Mesendoderm (in vitro differentiated cells): ENCODE data around the gene PNPT1.

Source experiments
- DNase-seq: peaks from one replicate; pipeline ENCODE4 v3.0.0; 2013
- H2AK5ac ChIP-seq: 2 replicates; pipeline ENCODE4 v1.6.1; 2013; ENCODE audit warnings: low read length, inconsistent platforms
- H2BK120ac ChIP-seq: 2 replicates; pipeline ENCODE4 v1.6.1; 2013; ENCODE audit warnings: low read depth, mild to moderate bottlenecking, low read length, moderate library complexity, mixed read lengths
- H2BK15ac ChIP-seq: replicated peaks from 2 replicates; pipeline ENCODE4 v1.6.1; 2013; ENCODE audit warnings: low read depth, mild to moderate bottlenecking, moderate library complexity
- H2BK5ac ChIP-seq: 2 replicates; pipeline ENCODE4 v1.6.1; 2013; ENCODE audit warnings: low read length, inconsistent platforms
- H3K18ac ChIP-seq: 2 replicates; pipeline ENCODE4 v1.6.1; 2013; ENCODE audit warnings: mild to moderate bottlenecking, low read length, mixed read lengths
- H3K23ac ChIP-seq: one replicate; pipeline ENCODE4 v1.6.1; 2013; ENCODE audit warnings: low read length
- H3K27ac ChIP-seq: 2 replicates; pipeline ENCODE4 v1.5.1; 2013; ENCODE audit warnings: low read depth, mild to moderate bottlenecking, inconsistent platforms, low read length, moderate library complexity
- H3K27me3 ChIP-seq: 2 replicates; pipeline ENCODE4 v1.6.1; 2013; ENCODE audit warnings: low read length, control low read depth, mild to moderate bottlenecking, inconsistent platforms; ENCODE audit not compliant: insufficient read depth, poor library complexity
- H3K36me3 ChIP-seq: 2 replicates; pipeline ENCODE4 v1.6.1; 2013; ENCODE audit warnings: low read length, inconsistent platforms; ENCODE audit not compliant: control insufficient read depth, insufficient read depth
- H3K4ac ChIP-seq: one replicate; pipeline ENCODE4 v1.6.1; 2013; ENCODE audit warnings: low read depth, mild to moderate bottlenecking, low read length, moderate library complexity
- H3K4me1 ChIP-seq: 2 replicates; pipeline ENCODE4 v1.6.1; 2013; ENCODE audit warnings: low read depth, low read length, inconsistent platforms; ENCODE audit not compliant: control insufficient read depth
- H3K4me2 ChIP-seq: 2 replicates; pipeline ENCODE4 v1.6.1; 2013; ENCODE audit warnings: low read length
- H3K4me3 ChIP-seq: 2 replicates; pipeline ENCODE4 v1.5.1; 2013; ENCODE audit warnings: mild to moderate bottlenecking, low read length
- H3K56ac ChIP-seq: one replicate; pipeline ENCODE4 v1.6.1; 2013; ENCODE audit warnings: low read length
- H3K79me1 ChIP-seq: 2 replicates; pipeline ENCODE4 v1.6.1; 2013; ENCODE audit warnings: low read length, inconsistent platforms
- H3K79me2 ChIP-seq: 2 replicates; pipeline ENCODE4 v1.6.1; 2013; ENCODE audit warnings: mild to moderate bottlenecking, low read length; ENCODE audit not compliant: control insufficient read depth, insufficient read depth
- H3K9ac ChIP-seq: 2 replicates; pipeline ENCODE4 v1.6.1; 2013; ENCODE audit warnings: low read length, inconsistent platforms
- H4K5ac ChIP-seq: one replicate; pipeline ENCODE4 v1.6.1; 2013; ENCODE audit warnings: low read length
- H4K8ac ChIP-seq: one replicate; pipeline ENCODE4 v1.6.1; 2013; ENCODE audit warnings: low read depth, mild to moderate bottlenecking, control low read depth, low read length, moderate library complexity
- WGBS: extraction: QIAGEN DNeasy Blood & Tissue Kit; methylation state at CpG from one replicate; pipeline ENCODE4 v1.1.7; 2013; ENCODE audit warnings: low lambda C conversion rate, missing lambda C conversion rate; ENCODE audit not compliant: insufficient coverage; ENCODE audit errors: extremely low coverage; 5-methylcytosine and 5-hydroxymethylcytosine counted together

Gene PNPT1

GRCh38 chr2:55732854-55733253, 39.2 kb upstream of the PNPT1 start:
- Histone ChIP-seq H2BK5ac (no peak overlapping the region), H3K79me1 (no peaks in the 10 kb centered on the region), H3K56ac (no peak overlapping the region), H3K4me2 (no peak overlapping the region), H3K27ac (no peak overlapping the region), H3K36me3 (no peaks in the 10 kb centered on the region), H3K23ac (no peak overlapping the region), H3K4ac (no peak overlapping the region), H3K27me3 (no peaks in the 10 kb centered on the region), H3K4me1 (no peaks in the 10 kb centered on the region), H2BK15ac (no peak overlapping the region), H4K5ac (no peak overlapping the region), H3K4me3 (no peak overlapping the region), H3K9ac (no peak overlapping the region), H3K79me2 (no peaks in the 10 kb centered on the region), H4K8ac (no peak overlapping the region), H2BK120ac (no peak overlapping the region), H2AK5ac (no peak overlapping the region), H3K18ac (no peak overlapping the region)
- no peak for DNase-seq
- no CpG with 5 or more reads among the region's 4 CpGs for WGBS

GRCh38 chr2:55729136-55729685, 35.6 kb upstream of the PNPT1 start:
- Histone ChIP-seq H3K36me3 (no peaks in the 10 kb centered on the region), H3K18ac (no peak overlapping the region), H4K5ac (no peak overlapping the region), H3K79me1 (no peaks in the 10 kb centered on the region), H3K23ac (no peak overlapping the region), H2BK120ac (no peak overlapping the region), H3K79me2 (no peaks in the 10 kb centered on the region), H3K9ac (no peak overlapping the region), H3K4me2 (no peak overlapping the region), H3K4ac (no peak overlapping the region), H2BK15ac (no peak overlapping the region), H4K8ac (no peak overlapping the region), H3K27me3 (no peaks in the 10 kb centered on the region), H2AK5ac (no peak overlapping the region), H3K56ac (no peak overlapping the region), H2BK5ac (no peak overlapping the region), H3K4me3 (no peak overlapping the region), H3K27ac (no peak overlapping the region), H3K4me1 (no peaks in the 10 kb centered on the region)
- no CpG with 5 or more reads among the region's 1 CpG for WGBS
- no peak for DNase-seq

GRCh38 chr2:55721596-55722215, 28.1 kb upstream of the PNPT1 start:
- WGBS, result no CpG with 5 or more reads among the region's 5 CpGs
- no peak overlapping the region for H3K18ac ChIP-seq

GRCh38 chr2:55720417-55720816, 26.8 kb upstream of the PNPT1 start:
- Histone ChIP-seq H2AK5ac (no peak overlapping the region), H4K5ac (no peak overlapping the region), H3K27me3 (no peaks in the 10 kb centered on the region), H3K18ac (no peak overlapping the region), H3K79me1 (no peaks in the 10 kb centered on the region), H2BK15ac (no peak overlapping the region), H2BK120ac (no peak overlapping the region), H3K9ac (no peak overlapping the region), H3K36me3 (no peaks in the 10 kb centered on the region), H3K4me1 (no peaks in the 10 kb centered on the region), H3K4me3 (no peak overlapping the region), H2BK5ac (no peak overlapping the region), H3K23ac (no peak overlapping the region), H3K27ac (no peak overlapping the region), H3K4me2 (no peak overlapping the region), H3K79me2 (no peaks in the 10 kb centered on the region), H3K56ac (no peak overlapping the region), H4K8ac (no peak overlapping the region), H3K4ac (no peak overlapping the region)
- 100% methylated on average over 1 of the region's 11 CpGs for WGBS
- DNase-seq, result no peak

More at GRCh38 chr2:55721596-55722215, 28.1 kb upstream of the PNPT1 start:
- Histone ChIP-seq H3K4ac (no peak overlapping the region), H3K27ac (no peak overlapping the region), H4K8ac (no peak overlapping the region), H3K4me3 (no peak overlapping the region), H3K4me2 (no peak overlapping the region), H4K5ac (no peak overlapping the region), H3K23ac (no peak overlapping the region), H2BK120ac (no peak overlapping the region), H2AK5ac (no peak overlapping the region), H3K36me3 (no peaks in the 10 kb centered on the region), H2BK15ac (no peak overlapping the region), H2BK5ac (no peak overlapping the region), H3K56ac (no peak overlapping the region), H3K79me2 (no peaks in the 10 kb centered on the region), H3K79me1 (no peaks in the 10 kb centered on the region), H3K4me1 (no peaks in the 10 kb centered on the region), H3K9ac (no peak overlapping the region), H3K27me3 (no peaks in the 10 kb centered on the region)
- DNase-seq, result peak; percentile 16

DNA sequence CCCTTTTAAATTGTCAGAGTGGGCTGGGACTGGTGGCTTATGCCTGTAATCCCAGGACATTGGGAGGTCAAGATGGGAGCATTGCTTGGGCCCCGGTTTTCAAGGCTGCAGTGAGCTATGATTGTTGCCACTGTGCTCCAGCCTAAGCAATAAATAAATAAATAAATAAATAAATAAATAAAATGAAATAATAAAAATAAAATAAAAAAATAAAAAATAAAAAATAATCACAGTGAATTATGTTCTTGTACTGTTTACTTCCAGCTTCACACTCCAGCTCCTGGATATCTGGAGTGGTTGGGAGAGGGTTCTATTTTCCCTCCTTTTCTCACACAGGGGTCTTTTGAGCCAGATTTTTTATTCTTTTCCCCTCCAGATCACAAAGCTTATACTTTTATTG, 26.2 kb upstream of the PNPT1 start:
- no peak overlapping the region for H4K5ac ChIP-seq
- no peak overlapping the region for H2AK5ac ChIP-seq
- no peaks in the 10 kb centered on the region for H3K79me2 ChIP-seq
- H4K8ac ChIP-seq, result no peak overlapping the region
- no peak overlapping the region for H2BK120ac ChIP-seq
- no peak overlapping the region for H3K4me3 ChIP-seq
- H3K27me3 ChIP-seq, result no peaks in the 10 kb centered on the region
- H2BK5ac ChIP-seq, result no peak overlapping the region
- H3K4ac ChIP-seq, result no peak overlapping the region
- no CpG with 5 or more reads among the region's 1 CpG for WGBS
- no peak overlapping the region for H3K56ac ChIP-seq
- H3K27ac ChIP-seq, result no peak overlapping the region
- no peak overlapping the region for H3K9ac ChIP-seq
- no peak overlapping the region for H3K23ac ChIP-seq
- H3K18ac ChIP-seq, result no peak overlapping the region
- H3K4me2 ChIP-seq, result no peak overlapping the region
- H3K79me1 ChIP-seq, result no peaks in the 10 kb centered on the region
- no peaks in the 10 kb centered on the region for H3K4me1 ChIP-seq
- H2BK15ac ChIP-seq, result no peak overlapping the region
- no peak for DNase-seq
- no peaks in the 10 kb centered on the region for H3K36me3 ChIP-seq
